A673 (cell line): ENCODE results near the gene LENG8.
"Not testable (repeated sequence)": the region's sequence is repeated elsewhere in the genome, so short reads cannot be mapped to it uniquely, and the experiment has no call there.

Experiments
- EZH2 ChIP-seq: fragments of 200-600 bp; sonication (generic); IDR thresholded peaks from 2 replicates; pipeline ENCODE4 v1.6.1; 2017; ENCODE audit warnings: borderline replicate concordance, low read depth, mild to moderate bottlenecking, mixed read lengths, antibody characterized with exemption, low read length; ENCODE audit not compliant: poor library complexity, severe bottlenecking
- TF ChIP-seq, protein P1 (sequence below): fragments of 300-800, 200-600 bp; sonication (generic); conservative IDR thresholded peaks from 2 replicates; pipeline ENCODE4 v1.5.1; 2017; ENCODE audit warnings: low read depth, mild to moderate bottlenecking, antibody characterized with exemption, low read length, moderate library complexity, mixed read lengths

- TF ChIP-seq, protein P1, sequence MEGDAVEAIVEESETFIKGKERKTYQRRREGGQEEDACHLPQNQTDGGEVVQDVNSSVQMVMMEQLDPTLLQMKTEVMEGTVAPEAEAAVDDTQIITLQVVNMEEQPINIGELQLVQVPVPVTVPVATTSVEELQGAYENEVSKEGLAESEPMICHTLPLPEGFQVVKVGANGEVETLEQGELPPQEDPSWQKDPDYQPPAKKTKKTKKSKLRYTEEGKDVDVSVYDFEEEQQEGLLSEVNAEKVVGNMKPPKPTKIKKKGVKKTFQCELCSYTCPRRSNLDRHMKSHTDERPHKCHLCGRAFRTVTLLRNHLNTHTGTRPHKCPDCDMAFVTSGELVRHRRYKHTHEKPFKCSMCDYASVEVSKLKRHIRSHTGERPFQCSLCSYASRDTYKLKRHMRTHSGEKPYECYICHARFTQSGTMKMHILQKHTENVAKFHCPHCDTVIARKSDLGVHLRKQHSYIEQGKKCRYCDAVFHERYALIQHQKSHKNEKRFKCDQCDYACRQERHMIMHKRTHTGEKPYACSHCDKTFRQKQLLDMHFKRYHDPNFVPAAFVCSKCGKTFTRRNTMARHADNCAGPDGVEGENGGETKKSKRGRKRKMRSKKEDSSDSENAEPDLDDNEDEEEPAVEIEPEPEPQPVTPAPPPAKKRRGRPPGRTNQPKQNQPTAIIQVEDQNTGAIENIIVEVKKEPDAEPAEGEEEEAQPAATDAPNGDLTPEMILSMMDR: not testable (repeated sequence)
- TF ChIP-seq EZH2: not testable (repeated sequence)
These were observed 56.5 kb downstream of the LENG8 start for GRCh38 chr19:54505542-54505941.
